Fibroblast of gingiva (primary cell): ENCODE results near the gene GRK3.

Experiments
- DNase-seq: peaks from one replicate; pipeline ENCODE4 v3.0.0-alpha.2; 2011; ENCODE audit warnings: low read depth

Gene GRK3

DNA sequence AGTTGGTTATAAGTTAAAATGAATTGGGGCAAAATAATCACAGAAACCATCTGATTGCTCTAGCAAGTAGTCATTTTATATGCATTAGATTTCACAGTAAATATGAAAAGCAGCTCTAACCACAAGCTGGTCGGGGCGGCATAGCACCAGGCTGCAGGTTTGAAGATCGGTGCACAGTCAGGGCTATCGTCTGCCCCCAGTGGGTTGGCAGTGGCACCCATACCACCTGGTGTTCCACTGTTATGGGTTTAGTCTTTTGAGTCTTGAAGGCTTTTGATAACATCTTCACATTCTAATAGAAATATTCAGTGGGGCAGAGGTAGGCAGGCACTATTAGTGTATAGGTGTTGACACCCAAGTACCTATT is 62.1 kb downstream of the GRK3 start:
- DNase-seq: no peak

DNA sequence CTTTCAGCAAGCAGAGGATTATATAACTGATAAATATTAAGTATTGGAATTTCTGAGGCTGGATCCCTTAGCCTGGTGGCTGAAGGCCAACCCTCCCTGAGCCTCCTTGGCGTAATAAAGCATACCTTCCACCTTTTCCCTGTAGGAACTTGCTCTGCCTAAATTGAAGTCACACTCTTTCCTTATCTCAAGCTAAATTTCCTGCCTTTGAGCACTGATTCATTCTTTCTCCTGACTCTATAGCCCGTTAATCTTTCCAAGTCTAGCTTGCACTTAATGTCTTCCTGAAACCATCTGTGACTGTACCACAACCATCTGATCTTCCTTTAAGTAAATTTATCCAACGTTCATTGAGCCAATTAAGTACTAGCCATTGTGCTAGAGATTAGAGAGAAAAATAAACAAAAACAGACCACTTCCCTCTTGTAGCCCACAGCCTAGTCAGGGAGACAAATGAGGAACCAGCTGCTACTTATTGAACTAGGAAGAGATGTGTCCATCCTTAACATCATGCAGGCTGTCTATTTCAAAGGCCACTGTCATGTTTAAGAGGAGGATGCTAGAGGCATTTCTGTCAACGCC is 62.9 kb downstream of the GRK3 start:
- DNase-seq: no peak

DNA sequence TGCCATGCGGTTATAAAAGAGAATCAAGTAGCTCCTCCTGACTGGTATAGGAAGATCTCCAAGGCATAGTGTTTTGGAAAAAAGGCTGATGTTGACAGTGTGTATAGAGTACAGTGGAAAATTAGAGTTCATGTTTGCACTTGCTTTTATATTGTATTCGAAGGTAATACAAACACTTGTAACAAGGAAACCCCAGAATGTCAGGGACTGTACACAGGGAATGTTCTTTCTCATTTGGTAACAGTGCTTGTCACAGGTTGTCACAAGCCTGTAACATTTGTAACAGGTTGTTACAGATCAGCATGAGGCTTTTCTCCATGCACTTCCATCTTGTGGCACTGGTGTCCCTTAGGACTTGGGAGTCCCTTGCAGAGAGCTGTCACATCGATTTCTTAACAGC is 64.0 kb downstream of the GRK3 start:
- peak; percentile 32 for DNase-seq

DNA sequence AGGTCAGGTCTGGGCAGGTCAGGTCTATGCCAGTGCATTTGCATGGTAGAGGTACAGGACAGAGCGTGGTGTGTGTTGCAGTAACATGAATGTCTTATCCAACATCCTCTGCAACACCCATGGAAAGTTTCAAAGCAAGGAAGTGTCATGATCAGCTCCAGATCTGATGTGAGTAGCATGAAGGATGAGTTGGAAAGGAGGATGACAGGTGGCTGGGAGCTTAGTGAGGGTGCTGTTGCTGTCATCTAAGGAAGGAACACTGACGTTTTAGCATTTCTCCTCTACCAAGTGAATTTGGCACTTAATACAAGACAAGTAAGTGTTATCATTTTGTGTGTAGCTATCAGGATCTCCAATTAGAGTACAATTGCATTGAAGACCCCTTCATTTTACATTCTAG is 65.1 kb downstream of the GRK3 start:
- DNase-seq: no peak

DNA sequence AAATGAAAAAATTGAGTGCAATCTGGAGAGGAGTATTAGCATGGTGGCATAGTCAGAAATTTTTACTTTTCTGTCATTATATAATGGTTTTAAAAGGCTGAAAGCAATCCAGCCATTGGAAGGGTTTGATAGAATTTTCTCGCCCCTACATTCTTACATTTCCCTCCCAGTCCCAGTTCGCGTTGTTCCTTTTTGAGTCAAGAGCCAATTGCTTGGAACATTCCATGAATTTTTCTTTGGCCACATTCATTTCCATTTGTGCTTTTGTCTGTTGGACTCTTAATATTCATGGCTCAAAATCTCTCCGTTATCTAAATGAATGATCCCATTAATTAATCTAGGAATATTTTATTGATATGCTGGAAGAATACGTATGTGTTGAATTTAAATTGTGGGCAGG is 66.0 kb downstream of the GRK3 start:
- DNase-seq: no peak

DNA sequence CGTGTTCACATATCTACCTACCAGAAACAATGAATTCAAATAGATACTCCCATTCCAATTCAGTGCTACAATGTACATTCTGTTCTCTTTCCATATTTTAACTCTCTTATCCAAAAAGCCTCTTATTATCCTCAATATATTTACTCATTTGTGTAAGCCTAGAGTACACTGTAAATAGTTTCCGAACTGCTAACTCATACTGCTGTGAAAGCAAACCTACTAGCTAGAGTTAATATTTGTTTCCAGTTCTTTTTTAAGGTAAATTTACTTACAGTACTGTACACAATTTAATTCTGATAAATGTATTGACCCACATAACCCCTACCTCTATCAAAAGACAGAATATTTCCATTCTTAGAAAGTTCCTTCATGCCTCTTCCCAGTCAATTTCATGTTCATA is 71.8 kb downstream of the GRK3 start:
- DNase-seq: no peak

DNA sequence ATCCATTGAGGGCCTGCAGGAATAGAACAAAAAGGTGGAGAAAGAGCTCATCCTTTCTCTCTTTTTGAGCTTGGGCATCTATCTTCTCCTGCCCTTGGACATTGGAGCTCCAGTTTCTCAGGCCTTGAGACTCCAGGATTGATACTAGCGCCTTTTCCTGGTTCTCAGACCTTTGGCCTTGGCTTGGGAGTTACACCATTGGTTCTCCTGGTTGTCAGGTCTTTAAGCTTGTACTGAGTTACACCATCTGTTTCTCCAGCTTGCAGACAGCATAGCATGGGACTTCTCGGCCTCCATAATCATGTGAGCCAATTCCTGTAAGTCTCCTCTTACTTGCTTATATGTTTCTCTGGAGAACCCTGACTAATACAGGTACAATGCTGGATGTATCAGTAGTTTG is 72.6 kb downstream of the GRK3 start:
- no peak for DNase-seq

DNA sequence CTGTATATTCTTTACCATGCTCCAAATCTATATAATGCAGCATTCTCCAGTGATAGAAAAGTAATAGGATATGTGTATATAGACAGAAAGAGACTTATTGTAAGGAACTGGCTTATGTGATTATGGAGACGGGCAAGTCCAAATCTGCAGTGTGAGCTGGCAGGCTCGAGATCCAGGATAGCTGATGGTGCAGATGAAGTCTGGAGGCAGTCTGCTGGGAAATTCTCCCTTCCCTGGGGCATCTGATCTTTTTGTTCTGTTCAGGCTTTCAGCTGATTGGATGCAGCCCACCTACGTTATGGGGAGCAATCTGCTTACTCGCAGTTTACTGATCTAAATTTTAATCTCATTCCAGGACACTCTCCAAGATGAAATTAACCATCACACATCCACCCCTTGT is 73.2 kb downstream of the GRK3 start:
- no peak for DNase-seq

DNA sequence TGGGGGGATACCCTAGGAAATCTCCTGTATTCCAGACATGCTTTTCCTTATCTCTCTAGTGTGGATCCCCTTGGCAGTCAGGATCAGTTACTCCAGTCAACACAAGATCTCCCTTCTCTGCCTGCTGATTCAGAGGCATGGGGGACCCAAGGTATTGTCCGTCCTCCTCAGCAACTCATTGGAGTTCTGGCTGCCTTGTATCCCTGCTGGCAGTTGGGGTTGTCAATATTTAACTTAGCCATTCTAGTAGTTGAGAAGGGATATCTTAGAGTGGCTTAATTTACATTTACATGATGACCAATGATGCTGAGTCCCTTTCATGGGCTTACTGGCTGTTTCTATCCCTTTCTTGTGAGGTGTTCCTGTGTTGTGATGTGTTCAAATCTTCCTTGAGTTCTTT is 74.2 kb downstream of the GRK3 start:
- no peak for DNase-seq

DNA sequence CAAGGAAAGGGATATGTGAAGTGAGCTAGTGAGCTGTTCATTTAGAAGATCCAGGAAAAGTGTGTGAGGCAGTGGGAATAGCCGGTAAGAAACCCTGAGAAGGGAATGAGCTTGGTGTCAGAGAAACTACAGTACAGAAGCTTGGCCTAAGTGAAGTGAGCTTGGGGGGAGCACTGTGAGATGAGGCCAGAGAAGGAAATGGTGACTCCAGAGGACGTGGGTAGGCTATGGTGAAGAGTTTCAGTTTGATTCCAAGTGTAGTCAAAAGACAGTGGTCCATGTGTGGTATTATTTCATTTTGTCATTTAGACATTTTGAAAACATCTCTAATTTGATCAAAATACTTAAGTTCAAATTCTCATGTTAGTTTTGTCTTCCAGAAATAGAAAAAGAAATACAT is 77.2 kb downstream of the GRK3 start:
- no peak for DNase-seq

DNA sequence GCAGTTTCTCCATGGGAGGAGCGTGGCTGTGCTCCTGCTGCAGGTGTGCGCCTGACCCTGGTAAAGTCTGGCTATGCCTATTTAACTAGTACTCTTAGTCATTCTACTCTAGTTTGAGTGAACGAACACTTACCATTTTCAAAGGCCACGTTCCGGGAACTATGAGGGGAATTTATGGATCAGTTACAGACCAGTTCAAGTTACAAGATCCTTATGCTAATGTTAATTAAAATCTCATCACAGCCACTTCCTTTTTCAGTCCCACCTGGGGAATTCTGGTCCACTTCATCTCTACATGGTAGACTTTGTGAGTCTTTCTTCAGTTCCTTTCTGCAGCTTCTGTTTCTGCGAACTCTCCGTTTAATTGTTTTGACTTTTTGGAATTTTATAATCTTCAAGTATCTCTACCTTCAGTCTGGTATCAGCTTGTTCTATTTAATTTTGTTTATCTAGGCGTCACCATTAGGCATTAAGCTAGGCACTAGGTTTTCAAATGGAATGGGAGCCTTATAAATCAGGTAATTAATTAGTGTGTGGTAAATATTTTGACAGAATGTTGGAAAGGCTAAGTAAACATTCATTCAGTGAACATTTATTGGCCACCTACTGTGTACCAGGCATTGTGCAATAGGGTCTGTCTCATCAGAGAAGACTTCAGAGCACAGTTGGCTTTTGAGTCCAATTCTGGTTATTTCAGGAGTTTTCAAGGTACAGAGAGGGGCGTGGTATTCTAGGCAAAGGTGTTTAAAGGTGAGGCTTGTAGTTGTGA is 78.9 kb downstream of the GRK3 start:
- DNase-seq: no peak

DNA sequence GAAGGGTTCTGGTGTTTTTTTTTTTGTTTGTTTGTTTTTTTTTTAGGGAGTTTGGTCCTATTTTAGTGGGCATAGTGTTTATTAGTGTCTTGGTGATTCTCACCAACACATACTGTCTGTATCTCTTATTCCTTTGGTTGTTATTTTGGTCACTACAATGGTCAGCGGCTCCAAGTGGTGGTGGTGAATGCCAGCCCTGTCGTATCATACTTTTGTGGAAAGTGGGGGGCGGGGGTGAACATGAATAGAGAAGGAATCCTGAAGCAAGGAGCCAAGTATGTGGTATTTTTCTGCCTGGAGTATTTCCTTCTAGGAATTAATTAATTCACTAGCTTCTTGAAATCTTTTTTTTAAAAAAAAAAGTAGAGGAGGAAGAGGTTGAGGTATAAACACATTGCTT is 79.6 kb downstream of the GRK3 start:
- no peak for DNase-seq

DNA sequence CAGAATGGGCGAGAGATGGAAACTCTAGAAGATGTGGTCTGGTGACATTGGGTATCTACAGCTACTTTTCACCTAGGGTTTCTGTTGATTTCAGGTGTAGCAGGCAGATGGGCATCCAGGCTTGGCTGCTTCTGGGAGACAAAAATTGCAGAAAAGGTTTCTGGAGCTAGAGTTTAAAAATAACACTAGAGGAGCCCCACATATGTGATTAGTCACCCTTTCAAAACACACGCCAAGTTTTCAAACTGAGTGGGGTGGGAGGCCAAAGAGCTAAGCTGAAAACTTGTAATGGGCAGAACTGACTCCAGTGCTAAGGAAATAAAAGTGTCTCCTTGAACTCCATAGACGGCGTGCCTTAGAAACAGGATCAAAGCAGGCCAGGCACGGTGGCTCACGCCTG is 80.8 kb downstream of the GRK3 start:
- no peak for DNase-seq

DNA sequence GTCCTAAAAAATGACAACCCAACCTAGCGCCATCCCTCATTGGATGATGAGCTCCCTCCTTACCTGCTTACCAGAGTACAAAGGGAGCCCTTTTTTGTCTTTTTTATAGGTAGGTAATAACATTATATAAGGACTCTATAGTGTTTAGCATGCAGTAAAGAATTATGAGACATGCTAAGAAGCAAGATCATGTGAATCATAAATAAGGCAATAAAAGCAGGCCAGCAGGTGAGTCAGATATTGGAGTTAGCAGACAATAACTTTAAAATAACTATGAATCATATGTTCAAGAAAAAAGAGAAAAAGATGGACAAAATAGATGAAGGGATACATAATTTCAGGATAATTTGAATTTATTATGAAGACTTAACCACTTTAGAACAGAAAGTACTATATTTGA is 81.5 kb downstream of the GRK3 start:
- no peak for DNase-seq

DNA sequence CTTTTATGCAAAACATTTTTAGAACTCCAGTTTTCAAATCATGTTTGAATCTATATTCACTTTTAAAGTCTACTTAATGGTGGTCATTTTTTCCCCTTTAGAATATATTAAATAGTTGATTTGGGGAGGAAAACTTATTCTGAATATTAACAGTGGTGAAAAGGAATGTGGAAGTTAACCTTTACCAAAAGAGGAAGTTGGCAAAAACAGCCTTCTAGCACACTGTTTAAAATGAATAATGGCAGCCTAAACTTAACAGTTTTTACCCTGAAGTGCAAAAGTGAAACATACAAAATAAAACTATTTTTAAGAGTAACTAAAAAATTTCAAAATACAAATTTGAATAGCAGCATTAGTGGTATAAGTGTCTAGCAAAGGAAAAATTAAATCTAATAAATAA is 86.4 kb downstream of the GRK3 start:
- no peak for DNase-seq

DNA sequence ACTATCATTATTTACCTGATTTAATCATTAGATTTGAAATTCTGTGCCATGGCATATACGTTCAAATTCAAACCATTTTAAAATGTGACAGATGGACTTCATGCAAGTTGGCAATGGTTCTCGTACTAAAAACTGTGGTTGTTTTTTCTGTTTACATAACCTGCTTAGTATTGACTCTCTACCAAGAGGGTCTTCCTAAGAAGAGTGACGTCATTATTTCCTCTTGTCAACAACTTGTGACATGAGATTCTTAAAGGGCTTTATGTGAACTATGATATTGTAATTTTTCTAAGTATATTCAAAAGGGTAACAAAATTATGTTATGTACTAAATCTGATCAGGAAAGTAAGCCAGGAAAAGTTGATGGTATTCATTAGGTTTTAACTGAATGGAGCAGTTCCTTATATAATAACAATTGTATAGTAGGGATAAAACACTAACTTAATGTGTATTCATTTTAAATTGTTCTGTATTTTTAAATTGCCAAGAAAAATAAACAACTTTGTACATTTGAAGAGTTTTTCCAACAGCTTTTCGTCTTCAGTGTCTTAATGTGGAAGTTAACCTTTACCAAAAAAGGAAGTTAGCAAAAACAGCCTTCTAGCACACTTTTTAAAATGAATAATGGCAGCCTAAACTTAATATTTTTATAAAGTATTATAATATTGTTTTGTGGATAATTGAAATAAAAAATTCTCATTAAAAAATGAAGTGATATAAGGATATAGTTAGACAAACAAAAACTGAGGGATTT is 87.0 kb downstream of the GRK3 start:
- DNase-seq: no peak

DNA sequence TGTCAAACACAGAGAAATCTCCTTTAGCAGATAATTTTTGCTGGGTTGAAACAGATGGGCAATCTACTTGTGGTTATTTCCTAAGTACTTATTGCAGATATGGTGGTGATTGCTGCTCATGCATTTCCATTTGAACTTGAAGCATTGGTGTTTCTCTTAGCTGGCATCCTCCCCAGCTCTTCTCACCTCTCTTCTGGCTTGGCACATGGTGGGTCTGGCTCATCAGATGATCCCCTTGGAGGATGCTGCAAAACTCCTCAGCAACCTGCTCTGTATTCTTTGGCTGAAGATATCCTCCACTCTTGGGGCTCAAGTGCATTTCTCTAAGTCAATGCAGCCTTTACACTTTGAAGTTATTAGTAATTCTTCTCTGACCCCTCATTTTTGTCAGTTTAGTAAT is 90.2 kb downstream of the GRK3 start:
- DNase-seq: no peak

DNA sequence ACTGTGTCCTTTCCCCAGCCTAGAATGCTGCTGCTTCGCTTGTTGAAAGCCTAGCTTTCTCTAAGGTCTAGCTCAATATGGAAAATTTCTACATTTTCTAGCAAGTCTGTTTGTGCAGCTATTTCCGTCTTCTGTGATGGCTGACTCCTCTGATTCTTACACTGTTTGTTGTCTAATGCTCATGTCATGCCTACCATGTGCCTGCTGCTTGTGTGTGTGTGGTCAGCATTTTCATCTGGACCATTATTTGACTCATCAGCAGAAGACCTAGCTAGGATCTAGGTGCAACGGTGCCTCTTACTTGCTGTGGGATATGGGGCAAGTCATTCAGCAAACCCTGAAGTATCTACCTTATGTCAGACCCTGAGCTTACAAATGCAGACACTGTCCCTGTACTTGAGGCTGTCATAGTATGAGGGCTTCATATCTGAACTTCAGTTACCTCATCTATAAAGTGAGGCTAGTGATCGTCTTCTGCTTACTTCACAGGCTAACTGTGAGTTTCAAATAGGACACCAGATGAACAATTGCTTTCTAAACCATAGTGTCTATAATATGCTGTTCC is 91.0 kb downstream of the GRK3 start:
- DNase-seq: no peak

DNA sequence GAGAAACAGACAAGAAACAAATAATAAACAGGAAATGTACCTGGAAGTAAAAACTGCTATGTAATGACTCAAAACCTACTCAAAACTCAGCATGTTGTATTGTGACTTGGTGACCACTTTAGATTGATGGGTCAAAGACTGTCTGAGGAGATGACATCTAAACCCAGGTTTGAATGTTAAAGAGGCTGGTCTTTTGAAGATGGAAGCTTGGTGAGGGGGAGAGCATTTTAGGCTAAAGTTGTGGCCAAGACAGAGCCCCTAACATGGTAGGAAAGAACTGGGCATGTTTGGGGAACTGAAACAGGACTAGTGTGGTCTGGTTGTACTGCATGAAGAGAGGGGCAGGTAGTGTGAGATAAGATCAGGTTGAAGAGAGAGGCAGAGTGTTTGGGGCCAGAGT is 92.2 kb downstream of the GRK3 start:
- no peak for DNase-seq

DNA sequence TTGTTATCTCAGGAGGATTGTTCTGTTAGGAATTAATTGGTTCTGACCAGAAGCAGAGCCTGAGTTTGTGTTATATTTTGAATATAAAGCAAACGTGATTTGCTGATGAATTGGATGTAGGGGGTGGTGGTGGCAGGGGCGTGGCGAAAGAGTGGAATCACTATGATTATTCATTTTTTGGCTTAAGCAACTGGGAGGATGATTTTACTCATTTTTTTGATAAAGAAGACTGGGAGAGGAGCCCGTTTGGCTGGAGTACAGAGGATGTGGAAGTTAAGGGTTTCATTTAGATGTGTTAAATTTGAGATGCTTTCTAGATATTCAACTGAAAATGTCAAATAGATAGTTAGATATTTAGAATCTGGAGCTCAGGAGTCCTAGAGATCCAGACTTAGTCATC is 94.2 kb downstream of the GRK3 start:
- DNase-seq: no peak

DNA sequence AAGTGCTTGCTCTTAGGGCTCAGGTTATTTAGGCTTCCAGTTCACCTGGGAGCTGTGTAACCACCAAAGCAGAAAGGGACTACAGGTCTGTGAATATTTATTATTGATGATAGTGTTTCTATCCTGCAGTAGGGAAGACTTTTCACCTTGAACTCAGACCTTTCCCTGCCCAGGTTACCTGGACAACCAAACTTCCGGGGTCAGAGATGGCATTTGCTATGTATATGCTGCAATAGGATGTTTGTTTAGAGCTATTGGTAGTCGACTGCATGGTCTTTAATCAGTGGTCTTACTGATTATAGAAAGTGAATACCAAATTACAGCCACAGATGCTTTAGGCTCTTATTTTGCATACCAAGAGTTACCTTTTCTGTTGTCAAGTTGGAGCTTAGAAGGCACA is 94.9 kb downstream of the GRK3 start:
- DNase-seq: no peak

DNA sequence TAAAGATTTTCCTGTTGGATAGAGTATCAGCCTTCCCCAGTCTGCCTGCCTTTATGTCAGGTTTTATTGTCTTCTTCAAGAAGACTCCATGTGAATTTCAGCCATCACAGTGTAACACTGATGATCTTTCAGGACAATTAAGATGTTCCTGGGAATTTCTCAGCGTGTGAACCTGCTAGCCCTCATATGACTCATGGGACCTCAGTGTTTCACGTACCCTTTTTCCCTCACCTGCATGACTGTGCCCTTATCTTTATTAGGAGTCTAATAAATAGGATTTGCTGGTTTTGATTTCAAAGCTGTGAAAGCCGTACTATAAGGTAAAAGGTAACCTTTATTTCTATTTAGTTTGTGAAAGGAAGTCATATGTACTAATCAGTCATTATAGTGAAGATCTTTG is 95.9 kb downstream of the GRK3 start:
- no peak for DNase-seq

DNA sequence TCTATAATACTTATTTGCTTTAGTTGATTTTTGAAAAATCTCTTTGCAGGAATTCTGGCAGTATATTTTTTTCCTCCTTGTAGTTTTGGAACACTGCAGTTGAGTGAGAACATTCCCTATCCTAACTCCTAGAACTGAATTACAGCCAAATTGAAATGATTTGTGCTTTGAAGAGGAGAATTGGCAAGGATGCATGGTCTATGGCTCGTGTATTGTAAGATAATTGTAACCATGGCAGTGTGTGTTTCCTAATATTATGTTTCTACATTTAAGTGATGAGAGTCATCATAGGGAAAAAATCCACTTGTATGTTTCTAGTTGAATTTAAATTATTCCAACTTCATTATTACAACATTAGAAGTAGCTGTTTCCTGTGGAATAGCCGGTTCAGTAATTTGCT is 96.6 kb downstream of the GRK3 start:
- peak; percentile 72 for DNase-seq
